ENCODE results near the gene RPS27A. TPM values are rescaled to one million over a fixed set of nuclear protein-coding genes. Genes with fewer than 3 reads are reported as not detected.
A peak's percentile ranks its signal among the peaks of the same experiment; 100 is the strongest.
"Not testable (repeated sequence)": the region's sequence is repeated elsewhere in the genome, so short reads cannot be mapped to it uniquely, and the experiment has no call there.

The RPS27A gene
- 100 to 1,000 TPM; 501 to 776 (median 622) TPM for total RNA-seq
- polyA plus RNA-seq, result 1,000 to 10,000 TPM in 1 of 2 donors, 100 to 1,000 TPM in 1; 587 to 1,369 TPM

- H3K27ac ChIP-seq, result peak within 1 kb of the TSS; percentile 79 to 97 (median 93)
- peak within 1 kb of the TSS; percentile 77 to 98 (median 84) for H3K4me3 ChIP-seq
- ATAC-seq (peak; percentile 94 to 97 (median 96)), FAIRE-seq (no peak), DNase-seq (peak; percentile 86 to 92 (median 90))
- intact Hi-C loops (cut with DNase I), result no loop called here
- no peaks in the 10 kb centered on the region for H3K9me3 ChIP-seq
- WGBS, 2 donors, result 0% methylated on average over 37 of the region's 37 CpGs
- no peak for TF ChIP-seq CTCF (IDR thresholded peaks at IDR 0.05)
- peaks cover 0 to 21% (median 16%) of the 10 kb centered on the region in 3 donors for H3K4me1 ChIP-seq
- H3K36me3 ChIP-seq, result peaks cover 0 to 25% (median 0%) of the 10 kb centered on the region in 3 donors
- H3K27me3 ChIP-seq, result no peaks in the 10 kb centered on the region
These were observed at the start of gene RPS27A, which contains the start of gene CLHC1 for GRCh38 chr2:55232084-55232862. Gene RPS27A (plus strand): TSS chr2:55232688. CDS start chr2:55232825, 137 bp downstream. Gene CLHC1 (minus strand): TSS chr2:55232293. CDS start chr2:55222411, 9,882 bp downstream.

DNA sequence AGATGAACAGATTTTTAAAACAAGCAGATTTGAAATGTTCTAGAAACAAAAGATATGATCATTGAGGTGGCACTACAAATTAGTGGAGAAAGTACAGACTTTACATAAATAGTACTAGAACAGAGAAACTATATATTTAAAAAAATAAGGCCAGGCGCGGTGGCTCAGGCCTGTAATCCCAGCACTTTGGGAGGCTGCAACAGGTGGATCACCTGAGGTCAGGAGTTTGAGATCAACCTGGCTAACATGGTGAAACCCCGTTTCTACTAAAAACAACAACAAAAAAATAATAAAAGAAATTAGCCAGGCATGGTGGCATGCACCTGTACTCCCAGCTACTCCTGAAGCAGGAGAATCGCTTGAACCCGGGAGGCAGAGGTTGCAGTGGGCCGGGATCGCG, 45.7 kb upstream of the RPS27A start:
- intact Hi-C loops (cut with DNase I), result not testable (repeated sequence)

DNA sequence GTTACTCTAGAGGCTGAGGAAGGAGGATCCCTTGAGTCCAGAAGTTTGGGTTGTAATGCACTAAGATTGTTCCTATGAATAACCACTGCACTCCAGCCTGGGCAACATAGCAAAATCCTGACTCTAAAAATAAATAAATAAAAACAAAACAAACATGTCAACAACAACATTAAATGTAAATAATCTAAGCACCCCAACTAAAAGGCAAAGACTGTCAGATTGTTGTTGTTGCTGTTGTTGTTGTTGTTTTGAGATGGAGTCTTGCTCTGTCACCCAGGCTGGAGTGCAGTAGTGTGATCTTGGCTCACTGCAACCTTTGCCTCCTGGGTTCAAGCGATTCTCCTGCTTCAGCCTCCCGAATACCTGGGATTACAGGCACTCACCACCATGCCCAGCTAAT, 40.6 kb upstream of the RPS27A start:
- FAIRE-seq; H3K4me3 ChIP-seq; H3K4me1 ChIP-seq; H3K9me3 ChIP-seq; H3K27me3 ChIP-seq; DNase-seq; intact Hi-C loops (cut with DNase I); ATAC-seq; H3K36me3 ChIP-seq; H3K27ac ChIP-seq: not testable (repeated sequence)
- 92 to 93% methylated on average over 2 of the region's 2 CpGs for WGBS, 2 donors

More for the DNA sequence above, 45.7 kb upstream of the RPS27A start:
- not testable (repeated sequence) for DNase-seq, ATAC-seq, H3K27me3 ChIP-seq, FAIRE-seq, H3K36me3 ChIP-seq, H3K4me1 ChIP-seq, H3K4me3 ChIP-seq, H3K9me3 ChIP-seq, H3K27ac ChIP-seq
- 81 to 83% methylated on average over 8 of the region's 8 CpGs for WGBS, 2 donors

GRCh38 chr2:55196526-55196925, 36.0 kb upstream of the RPS27A start:
- DNase-seq (no peak), FAIRE-seq (no peak), ATAC-seq (no peak)
- Histone ChIP-seq H3K27me3 (no peaks in the 10 kb centered on the region), H3K4me1 (no peaks in the 10 kb centered on the region), H3K4me3 (no peak overlapping the region), H3K36me3 (no peaks in the 10 kb centered on the region), H3K9me3 (no peaks in the 10 kb centered on the region), H3K27ac (no peak overlapping the region)
- intact Hi-C loops (cut with DNase I), result no loop called here
- WGBS, 2 donors, result 98 to 100% methylated on average over 2 of the region's 2 CpGs
- no peak for TF ChIP-seq CTCF (IDR thresholded peaks at IDR 0.05)

DNA sequence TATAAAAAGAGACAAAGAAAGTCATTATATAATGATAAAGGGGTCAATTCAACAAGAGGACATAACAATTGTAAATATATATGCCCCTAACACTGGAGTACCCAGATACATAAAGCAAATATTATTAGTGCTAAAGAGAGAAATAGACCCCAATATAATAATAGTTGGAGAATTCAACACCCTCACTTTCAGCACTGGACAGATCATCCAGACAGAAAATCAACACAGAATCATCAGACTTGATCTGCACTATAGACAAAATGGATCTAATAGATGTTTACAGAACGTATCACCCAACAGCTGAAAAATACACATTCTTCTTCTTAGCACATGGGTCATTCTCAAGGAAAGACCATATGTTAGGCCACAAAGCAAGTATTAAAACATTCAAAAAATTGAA, 32.1 kb upstream of the RPS27A start:
- FAIRE-seq, result no peak
- H3K4me1 ChIP-seq, result no peaks in the 10 kb centered on the region
- no peak overlapping the region for H3K4me3 ChIP-seq
- H3K27me3 ChIP-seq, result no peaks in the 10 kb centered on the region
- no peaks in the 10 kb centered on the region for H3K36me3 ChIP-seq
- no peak for DNase-seq
- no peak for TF ChIP-seq CTCF (IDR thresholded peaks at IDR 0.05)
- 97 to 100% methylated on average over 1 of the region's 1 CpG for WGBS, 2 donors
- no peak for ATAC-seq
- intact Hi-C loops (cut with DNase I), result no loop called here
- no peak overlapping the region for H3K27ac ChIP-seq
- no peaks in the 10 kb centered on the region for H3K9me3 ChIP-seq

DNA sequence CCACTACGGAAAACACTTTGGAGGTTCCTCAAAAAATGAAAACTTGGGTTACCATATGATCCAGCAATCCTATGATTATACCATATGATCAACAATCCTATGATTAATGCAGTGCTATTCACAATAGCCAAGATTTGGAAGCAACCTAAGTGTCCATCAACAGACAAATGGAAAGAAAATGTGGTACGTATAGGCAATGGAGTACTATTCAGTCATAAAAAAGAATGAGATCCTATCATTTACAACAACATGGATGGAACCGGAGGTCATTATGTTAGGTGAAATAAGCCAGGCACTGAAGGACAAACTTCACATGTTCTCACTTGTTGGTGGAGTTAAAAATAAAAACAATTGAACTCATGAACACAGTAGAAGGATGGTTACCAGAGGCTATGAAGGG, 28.0 kb upstream of the RPS27A start:
- Histone ChIP-seq H3K27ac (no peak overlapping the region), H3K4me3 (no peak overlapping the region), H3K9me3 (no peaks in the 10 kb centered on the region), H3K27me3 (no peaks in the 10 kb centered on the region), H3K4me1 (no peaks in the 10 kb centered on the region), H3K36me3 (no peaks in the 10 kb centered on the region)
- FAIRE-seq, result no peak
- DNase-seq, result no peak
- intact Hi-C loops (cut with DNase I), result no loop called here
- ATAC-seq, result no peak
- no peak for TF ChIP-seq CTCF (IDR thresholded peaks at IDR 0.05)
- 97 to 99% methylated on average over 3 of the region's 3 CpGs for WGBS, 2 donors

Data from pancreas (tissue), 10 donors.